Stimulated activated naive B cell treated with anti-CD40 and anti-IgM and Interleukin-4, amounts not matched to agents 10 μg/mL and 1 μg/mL and 100 μg/mL, for 72 hours (primary cell): Measurements from ENCODE around the gene DES.
A peak's percentile ranks its signal among the peaks of the same experiment; 100 is the strongest.

Experiments used
- ATAC-seq, 2 donors: fragments of 150-1000 bp; cut with Tn5 transposase; replicated peaks; 2 replicates each; pipeline ENCODE4 v1.10.0; 2021; ENCODE audit warnings: moderate library complexity in 1 of 2
- DNase-seq: peaks from one replicate; pipeline ENCODE4 v3.0.0; 2021
- H3K27ac Mint-ChIP-seq: one replicate; pipeline ENCODE4 v1.8.0; 2022; ENCODE audit warnings: mild to moderate bottlenecking, mixed read lengths
- H3K27me3 Mint-ChIP-seq, 2 donors: one replicate each; pipeline ENCODE4 v1.8.0; 2022; ENCODE audit warnings: mixed read lengths in 2 of 2
- H3K36me3 Mint-ChIP-seq, 2 donors: one replicate each; pipeline ENCODE4 v1.8.0; 2022; ENCODE audit warnings: mixed read lengths in 2 of 2, mild to moderate bottlenecking in 1 of 2
- H3K4me1 Mint-ChIP-seq, 2 donors: one replicate each; pipeline ENCODE4 v1.8.0; 2022; ENCODE audit warnings: mixed read lengths in 2 of 2, mild to moderate bottlenecking in 1 of 2
- H3K4me3 Mint-ChIP-seq, 2 donors: one replicate each; pipeline ENCODE4 v1.8.0; 2022; ENCODE audit warnings: mild to moderate bottlenecking in 2 of 2, mixed read lengths in 2 of 2, moderate library complexity in 1 of 2
- H3K9me3 Mint-ChIP-seq, 2 donors: one replicate each; pipeline ENCODE4 v1.8.0; 2022; ENCODE audit warnings: mixed read lengths in 2 of 2, mild to moderate bottlenecking in 1 of 2

DES gene

GRCh38 chr2:219457784-219458369, 39.7 kb downstream of the DES start:
- no peaks in the 10 kb centered on the region for H3K36me3 Mint-ChIP-seq
- peaks cover 19 to 38% of the 10 kb centered on the region in 2 donors for H3K27me3 Mint-ChIP-seq
- no peak for DNase-seq
- H3K27ac Mint-ChIP-seq, result no peak overlapping the region
- ATAC-seq, result peak; percentile 62 to 72
- H3K4me1 Mint-ChIP-seq, result peaks cover 0 to 3% of the 10 kb centered on the region in 2 donors
- no peaks in the 10 kb centered on the region for H3K9me3 Mint-ChIP-seq
- H3K4me3 Mint-ChIP-seq, result no peak overlapping the region

- Mint-ChIP-seq H3K27me3 (peaks cover 13 to 31% of the 10 kb centered on the region in 2 donors), H3K4me3 (no peak overlapping the region), H3K9me3 (no peaks in the 10 kb centered on the region), H3K4me1 (peaks cover 0 to 3% of the 10 kb centered on the region in 2 donors), H3K36me3 (no peaks in the 10 kb centered on the region), H3K27ac (no peak overlapping the region)
- DNase-seq (no peak), ATAC-seq (no peak)
These were observed 40.8 kb downstream of the DES start for GRCh38 chr2:219458996-219459395.

GRCh38 chr2:219459460-219460311, 41.5 kb downstream of the DES start:
- no peaks in the 10 kb centered on the region for H3K36me3 Mint-ChIP-seq
- H3K27ac Mint-ChIP-seq, result no peak overlapping the region
- H3K27me3 Mint-ChIP-seq, result peaks cover 13 to 31% of the 10 kb centered on the region in 2 donors
- no peak for DNase-seq
- H3K4me3 Mint-ChIP-seq, result no peak overlapping the region
- ATAC-seq, result peak; percentile 42 to 55
- no peaks in the 10 kb centered on the region for H3K9me3 Mint-ChIP-seq
- peaks cover 0 to 3% of the 10 kb centered on the region in 2 donors for H3K4me1 Mint-ChIP-seq

- Mint-ChIP-seq H3K9me3 (no peaks in the 10 kb centered on the region), H3K4me1 (peaks cover 0 to 3% of the 10 kb centered on the region in 2 donors), H3K27me3 (peaks cover 17 to 31% of the 10 kb centered on the region in 2 donors), H3K27ac (no peak overlapping the region), H3K4me3 (no peak overlapping the region), H3K36me3 (no peaks in the 10 kb centered on the region)
- ATAC-seq (no peak), DNase-seq (no peak)
These were observed 42.3 kb downstream of the DES start for GRCh38 chr2:219460424-219460926.

GRCh38 chr2:219461047-219461514, 42.9 kb downstream of the DES start:
- ATAC-seq (no peak), DNase-seq (no peak)
- no peaks in the 10 kb centered on the region for H3K9me3 Mint-ChIP-seq
- H3K27me3 Mint-ChIP-seq, result peaks cover 14 to 31% of the 10 kb centered on the region in 2 donors
- H3K4me3 Mint-ChIP-seq, result no peak overlapping the region
- no peaks in the 10 kb centered on the region for H3K36me3 Mint-ChIP-seq
- no peaks in the 10 kb centered on the region for H3K4me1 Mint-ChIP-seq
- H3K27ac Mint-ChIP-seq, result no peak overlapping the region

GRCh38 chr2:219461669-219462068, 43.5 kb downstream of the DES start:
- no peaks in the 10 kb centered on the region for H3K36me3 Mint-ChIP-seq
- H3K4me1 Mint-ChIP-seq, result no peaks in the 10 kb centered on the region
- H3K27ac Mint-ChIP-seq, result no peak overlapping the region
- no peak for ATAC-seq
- H3K4me3 Mint-ChIP-seq, result no peak overlapping the region
- no peak for DNase-seq
- H3K27me3 Mint-ChIP-seq, result peaks cover 14 to 31% of the 10 kb centered on the region in 2 donors
- no peaks in the 10 kb centered on the region for H3K9me3 Mint-ChIP-seq

- no peak overlapping the region for H3K4me3 Mint-ChIP-seq
- H3K27me3 Mint-ChIP-seq, result peaks cover 14 to 37% of the 10 kb centered on the region in 2 donors
- no peak for ATAC-seq
- H3K4me1 Mint-ChIP-seq, result no peaks in the 10 kb centered on the region
- no peak overlapping the region for H3K27ac Mint-ChIP-seq
- H3K9me3 Mint-ChIP-seq, result no peaks in the 10 kb centered on the region
- DNase-seq, result no peak
- no peaks in the 10 kb centered on the region for H3K36me3 Mint-ChIP-seq
These were observed 44.2 kb downstream of the DES start for GRCh38 chr2:219462349-219462748.

- Mint-ChIP-seq H3K27ac (no peak overlapping the region), H3K36me3 (no peaks in the 10 kb centered on the region), H3K4me1 (no peaks in the 10 kb centered on the region), H3K27me3 (peaks cover 14 to 31% of the 10 kb centered on the region in 2 donors), H3K4me3 (no peak overlapping the region), H3K9me3 (no peaks in the 10 kb centered on the region)
- no peak for ATAC-seq
- DNase-seq, result no peak
These were observed 46.3 kb downstream of the DES start for GRCh38 chr2:219464286-219465032.

GRCh38 chr2:219465659-219466561, 47.7 kb downstream of the DES start:
- DNase-seq (no peak), ATAC-seq (no peak)
- Mint-ChIP-seq H3K36me3 (no peaks in the 10 kb centered on the region), H3K27me3 (peaks cover 16 to 30% of the 10 kb centered on the region in 2 donors), H3K9me3 (no peaks in the 10 kb centered on the region), H3K4me1 (peaks cover 0 to 2% of the 10 kb centered on the region in 2 donors), H3K27ac (no peak overlapping the region), H3K4me3 (no peak overlapping the region)

- Mint-ChIP-seq H3K9me3 (no peaks in the 10 kb centered on the region), H3K4me1 (peaks cover 0 to 2% of the 10 kb centered on the region in 2 donors), H3K27me3 (peaks cover 17 to 30% of the 10 kb centered on the region in 2 donors), H3K4me3 (no peak overlapping the region), H3K27ac (no peak overlapping the region), H3K36me3 (no peaks in the 10 kb centered on the region)
- ATAC-seq (no peak), DNase-seq (no peak)
These were observed 48.9 kb downstream of the DES start for GRCh38 chr2:219466816-219467735.

GRCh38 chr2:219467736-219468075, 49.5 kb downstream of the DES start:
- Mint-ChIP-seq H3K9me3 (no peaks in the 10 kb centered on the region), H3K27me3 (peaks cover 12 to 31% of the 10 kb centered on the region in 2 donors), H3K4me1 (peaks cover 0 to 2% of the 10 kb centered on the region in 2 donors), H3K4me3 (no peak overlapping the region), H3K36me3 (no peaks in the 10 kb centered on the region), H3K27ac (no peak overlapping the region)
- DNase-seq (no peak), ATAC-seq (no peak)

GRCh38 chr2:219468410-219469185, 50.4 kb downstream of the DES start:
- DNase-seq, result no peak
- Mint-ChIP-seq H3K27me3 (peaks cover 18 to 40% of the 10 kb centered on the region in 2 donors), H3K4me1 (peaks cover 0 to 2% of the 10 kb centered on the region in 2 donors), H3K36me3 (no peaks in the 10 kb centered on the region), H3K4me3 (no peak overlapping the region), H3K27ac (no peak overlapping the region), H3K9me3 (no peaks in the 10 kb centered on the region)
- ATAC-seq, result no peak
